Transverse colon (tissue), 4 donors: ENCODE results near the gene NRXN2. TPM values are rescaled to one million over a fixed set of nuclear protein-coding genes. Genes with fewer than 3 reads are reported as not detected.
A peak's percentile ranks its signal among the peaks of the same experiment; 100 is the strongest.

Experiments
- DNase-seq: peaks from one replicate; pipeline ENCODE4 v3.0.0-alpha.2; 2019
- H3K27ac ChIP-seq, 4 donors: fragments of 200-600 bp; sonication (generic); 2 replicates each; pipeline ENCODE4 v1.5.1; 2016 to 2018; ENCODE audit warnings: inconsistent platforms in 4 of 4
- H3K27me3 ChIP-seq: fragments of 200-600 bp; sonication (generic); 2 replicates; pipeline ENCODE4 v1.5.1; 2017; ENCODE audit warnings: inconsistent platforms
- H3K36me3 ChIP-seq, 4 donors: fragments of 200-600 bp; sonication (generic); 2 replicates each; pipeline ENCODE4 v1.5.1; 2017 to 2019; ENCODE audit warnings: inconsistent platforms in 4 of 4
- H3K4me1 ChIP-seq, 4 donors: fragments of 200-600 bp; sonication (generic); 2 replicates each; pipeline ENCODE4 v1.5.1; 2017 to 2020; ENCODE audit warnings: inconsistent platforms in 4 of 4
- H3K4me3 ChIP-seq, 4 donors: fragments of 200-600 bp; sonication (generic); 1 replicate in 1 of 4; 2 replicates in 3 of 4; pipeline versions ENCODE4 v1.5.1 to v1.6.1; 2017 to 2019; ENCODE audit warnings: inconsistent platforms in 4 of 4
- H3K9me3 ChIP-seq, 2 donors: fragments of 200-600 bp; sonication (generic); 2 replicates each; pipeline ENCODE4 v1.5.1; 2017 to 2019; ENCODE audit warnings: inconsistent platforms in 2 of 2
- EP300 ChIP-seq: sonication (generic); formaldehyde crosslinking; IDR thresholded peaks from one replicate; pipeline ENCODE4 v1.6.1; 2017; ENCODE audit warnings: antibody characterized with exemption, low read depth
- POLR2A ChIP-seq: fragments of 450-650 bp; IDR thresholded peaks from one replicate; pipeline ENCODE4 v1.6.1; 2016; ENCODE audit warnings: antibody characterized with exemption, mild to moderate bottlenecking, moderate library complexity
- POLR2AphosphoS5 ChIP-seq, 3 donors: sonication (generic); formaldehyde crosslinking; IDR thresholded peaks; one replicate each; pipeline ENCODE4 v1.6.1; 2016; ENCODE audit warnings: antibody characterized with exemption in 3 of 3
- WGBS, 2 donors: methylation state at CpG; one replicate each; pipeline ENCODE4 v1.1.5; 2018; ENCODE audit warnings: low coverage in 1 of 2; 5-methylcytosine and 5-hydroxymethylcytosine counted together
- in situ Hi-C, 4 donors: fragments of 200-750 bp; cut with MboI; loops; one replicate each; pipeline versions ENCODE4 v1.15.0 to v1.15.1; 2017; ENCODE audit warnings: low sequenced_read_pairs in 3 of 4, low pct_ligation_motif_present in 1 of 4, low pct_unique_long_range_greater_than_20kb in 1 of 4
- intact Hi-C: fragments of 100-400 bp; cut with DNase I; formaldehyde crosslinking; loops from one replicate; pipeline ENCODE4 v1.15.1; 2023; ENCODE audit warnings: low total_unique reads
- total RNA-seq, 4 donors: library from RNA; depleted of rRNA; stranded (reverse); fragments of >200 nt; gene quantifications; one replicate each; pipeline ENCODE4 v1.1.0, GENCODE V29; 2016
- TF ChIP-seq, protein P1 (sequence below), 5 experiments: fragments of 200-600 bp in 3 of 5; fragments of 450-650 bp in 2 of 5; sonication (generic) in 3 of 5; IDR thresholded peaks; 1 replicate in 2 of 5; 2 replicates in 3 of 5; pipeline ENCODE4 v1.5.1; 2016 to 2017; ENCODE audit warnings: antibody characterized with exemption in 5 of 5, inconsistent platforms in 3 of 5, mild to moderate bottlenecking in 2 of 5, moderate library complexity in 1 of 5

The NRXN2 gene
- total RNA-seq, 4 donors from 2014 or later, result 2.9 to 7.4 (median 6.8) TPM

DNA sequence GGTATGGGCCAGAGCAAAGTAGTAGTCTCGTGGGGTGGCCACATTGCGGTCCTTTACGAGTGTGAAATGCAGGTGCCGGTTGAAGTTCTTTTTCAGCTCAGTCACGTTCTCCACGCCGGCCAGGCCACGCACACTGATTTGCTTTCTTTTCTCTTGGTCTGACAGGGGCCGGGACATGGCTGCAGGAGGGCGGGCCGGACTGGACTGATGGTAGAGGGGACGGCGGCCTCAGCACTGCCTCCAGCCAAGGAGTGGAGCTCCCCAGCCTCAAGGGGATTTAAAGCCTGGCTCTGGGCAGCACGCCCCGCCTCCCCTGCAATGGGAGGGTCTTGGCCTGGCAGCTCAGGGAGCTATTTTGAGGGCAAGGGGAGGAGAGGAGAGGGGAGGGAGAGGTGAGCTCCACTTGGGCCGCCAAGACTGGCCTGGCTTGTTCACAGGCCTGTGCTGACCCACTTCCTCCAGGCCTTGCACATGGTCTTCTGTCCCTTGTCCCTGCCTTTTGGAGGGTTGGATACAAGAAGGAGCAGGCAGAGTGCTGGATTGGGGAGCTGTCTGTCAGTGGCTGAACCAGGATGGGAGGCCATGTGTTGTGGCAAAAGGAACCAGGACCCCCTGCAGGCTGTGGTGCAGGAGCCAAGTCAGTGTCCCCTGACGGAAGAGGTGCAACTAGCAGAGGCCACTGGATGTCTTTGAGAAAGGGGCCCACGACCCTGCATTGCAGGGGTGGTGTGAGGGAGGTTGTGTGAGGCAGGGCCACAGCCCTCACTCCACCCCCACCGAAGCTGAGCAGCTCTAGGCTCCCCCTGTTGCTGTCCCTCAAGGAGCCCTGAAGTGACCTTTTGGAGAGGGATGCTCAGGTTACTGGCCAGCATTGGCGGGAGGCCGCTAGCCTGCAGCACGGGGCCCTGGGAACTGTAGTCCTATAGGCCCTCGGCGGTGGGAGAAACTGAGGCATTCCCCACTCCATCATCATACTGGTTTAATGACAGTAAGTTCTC, 37.0 kb upstream of the NRXN2 start, which contains the start of gene PYGM:
TSS of gene PYGM (minus strand) at position 253 of the 998 bp plus-strand sequence. CDS start at position 177, 76 bp downstream.
- WGBS, 2 donors, result 70% methylated on average over 23 of the region's 24 CpGs; no CpG with 5 or more reads in 1 of the 2 donors
- Histone ChIP-seq H3K4me1 (peaks cover 15 to 55% (median 27%) of the 10 kb centered on the region in 4 donors), H3K9me3 (no peaks in the 10 kb centered on the region), H3K4me3 (peak within 1 kb of the TSS in 2 of 4 donors; percentile 10 to 12), H3K27me3 (no peaks in the 10 kb centered on the region), H3K36me3 (peaks cover 0 to 14% (median 6%) of the 10 kb centered on the region in 4 donors), H3K27ac (peak within 1 kb of the TSS; percentile 54 to 78 (median 73))
- in situ Hi-C loops (no loop called here), intact Hi-C loops (no loop called here)
- DNase-seq, result no peak
- peak in 2 of 3 donors; percentile 33 to 45 for TF ChIP-seq POLR2AphosphoS5 (IDR thresholded peaks at IDR 0.05)
- TF ChIP-seq, protein P1, sequence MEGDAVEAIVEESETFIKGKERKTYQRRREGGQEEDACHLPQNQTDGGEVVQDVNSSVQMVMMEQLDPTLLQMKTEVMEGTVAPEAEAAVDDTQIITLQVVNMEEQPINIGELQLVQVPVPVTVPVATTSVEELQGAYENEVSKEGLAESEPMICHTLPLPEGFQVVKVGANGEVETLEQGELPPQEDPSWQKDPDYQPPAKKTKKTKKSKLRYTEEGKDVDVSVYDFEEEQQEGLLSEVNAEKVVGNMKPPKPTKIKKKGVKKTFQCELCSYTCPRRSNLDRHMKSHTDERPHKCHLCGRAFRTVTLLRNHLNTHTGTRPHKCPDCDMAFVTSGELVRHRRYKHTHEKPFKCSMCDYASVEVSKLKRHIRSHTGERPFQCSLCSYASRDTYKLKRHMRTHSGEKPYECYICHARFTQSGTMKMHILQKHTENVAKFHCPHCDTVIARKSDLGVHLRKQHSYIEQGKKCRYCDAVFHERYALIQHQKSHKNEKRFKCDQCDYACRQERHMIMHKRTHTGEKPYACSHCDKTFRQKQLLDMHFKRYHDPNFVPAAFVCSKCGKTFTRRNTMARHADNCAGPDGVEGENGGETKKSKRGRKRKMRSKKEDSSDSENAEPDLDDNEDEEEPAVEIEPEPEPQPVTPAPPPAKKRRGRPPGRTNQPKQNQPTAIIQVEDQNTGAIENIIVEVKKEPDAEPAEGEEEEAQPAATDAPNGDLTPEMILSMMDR (IDR thresholded peaks at IDR 0.05), result no peak
- TF ChIP-seq POLR2A, result no peak
- no peak for TF ChIP-seq EP300

GRCh38 chr11:64759131-64759721, 36.2 kb upstream of the NRXN2 start:
- Histone ChIP-seq H3K9me3 (no peaks in the 10 kb centered on the region), H3K27me3 (no peaks in the 10 kb centered on the region), H3K4me1 (peaks cover 15 to 47% (median 23%) of the 10 kb centered on the region in 4 donors), H3K36me3 (peaks cover 0 to 7% (median 2%) of the 10 kb centered on the region in 4 donors), H3K4me3 (peak overlapping the region in 2 of 4 donors; percentile 10 to 12), H3K27ac (peak overlapping the region; percentile 54 to 78 (median 73))
- no peak for TF ChIP-seq POLR2AphosphoS5 (IDR thresholded peaks at IDR 0.05)
- in situ Hi-C loops, result no loop called here
- WGBS, 2 donors, result 78% methylated on average over 21 of the region's 21 CpGs; no CpG with 5 or more reads in 1 of the 2 donors
- no peak for DNase-seq
- intact Hi-C loops, result no loop called here

DNA sequence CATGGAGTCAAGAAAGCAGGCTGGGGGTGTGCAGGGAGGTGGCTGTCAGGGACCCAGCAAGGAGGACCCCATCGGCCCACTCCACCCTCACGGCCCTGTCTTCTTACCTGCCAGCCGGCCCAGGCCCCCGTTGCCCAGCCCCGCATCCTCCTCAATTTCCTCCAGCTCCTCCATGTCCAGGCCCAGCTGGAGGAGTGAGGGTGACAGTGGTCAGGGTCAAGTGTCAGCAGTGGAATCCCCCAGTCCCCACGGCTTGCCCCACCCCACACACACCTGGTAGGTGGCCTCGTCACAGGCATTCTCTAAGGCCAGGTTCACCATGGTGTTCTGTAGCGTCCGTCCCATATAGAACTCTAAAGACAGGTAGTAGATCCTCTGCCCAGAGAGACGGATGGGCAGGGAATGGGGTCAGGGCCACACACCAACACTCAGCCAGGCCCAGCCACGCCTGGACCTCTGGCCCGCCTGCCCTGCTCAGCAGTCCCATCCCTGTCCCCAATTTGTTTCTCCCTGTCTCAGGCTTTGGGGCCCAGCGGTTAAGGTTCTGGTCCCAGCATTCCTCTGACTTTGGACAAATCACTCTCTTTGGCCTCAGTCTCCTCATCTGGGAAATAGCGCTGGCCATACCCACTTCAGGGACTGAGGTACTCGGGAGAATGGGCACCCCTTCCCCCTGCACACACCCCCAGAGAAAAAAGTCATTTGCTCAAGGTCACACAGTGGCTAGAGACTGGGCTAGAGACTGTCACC, 35.5 kb upstream of the NRXN2 start:
- H3K27me3 ChIP-seq, result no peaks in the 10 kb centered on the region
- DNase-seq, result no peak
- in situ Hi-C loops (no loop called here), intact Hi-C loops (no loop called here)
- 83 to 100% methylated on average over 2 to 15 of the region's 15 CpGs for WGBS, 2 donors
- H3K9me3 ChIP-seq, result no peaks in the 10 kb centered on the region
- no peak for TF ChIP-seq POLR2A
- no peak for TF ChIP-seq POLR2AphosphoS5 (IDR thresholded peaks at IDR 0.05)
- TF ChIP-seq, protein P1 (IDR thresholded peaks at IDR 0.05), result no peak
- no peak for TF ChIP-seq EP300
- H3K4me3 ChIP-seq, result no peak overlapping the region
- peak overlapping the region in 3 of 4 donors; percentile 70 to 78 (median 76) for H3K27ac ChIP-seq
- H3K36me3 ChIP-seq, result no peaks in the 10 kb centered on the region
- peaks cover 12 to 40% (median 16%) of the 10 kb centered on the region in 4 donors for H3K4me1 ChIP-seq

DNA sequence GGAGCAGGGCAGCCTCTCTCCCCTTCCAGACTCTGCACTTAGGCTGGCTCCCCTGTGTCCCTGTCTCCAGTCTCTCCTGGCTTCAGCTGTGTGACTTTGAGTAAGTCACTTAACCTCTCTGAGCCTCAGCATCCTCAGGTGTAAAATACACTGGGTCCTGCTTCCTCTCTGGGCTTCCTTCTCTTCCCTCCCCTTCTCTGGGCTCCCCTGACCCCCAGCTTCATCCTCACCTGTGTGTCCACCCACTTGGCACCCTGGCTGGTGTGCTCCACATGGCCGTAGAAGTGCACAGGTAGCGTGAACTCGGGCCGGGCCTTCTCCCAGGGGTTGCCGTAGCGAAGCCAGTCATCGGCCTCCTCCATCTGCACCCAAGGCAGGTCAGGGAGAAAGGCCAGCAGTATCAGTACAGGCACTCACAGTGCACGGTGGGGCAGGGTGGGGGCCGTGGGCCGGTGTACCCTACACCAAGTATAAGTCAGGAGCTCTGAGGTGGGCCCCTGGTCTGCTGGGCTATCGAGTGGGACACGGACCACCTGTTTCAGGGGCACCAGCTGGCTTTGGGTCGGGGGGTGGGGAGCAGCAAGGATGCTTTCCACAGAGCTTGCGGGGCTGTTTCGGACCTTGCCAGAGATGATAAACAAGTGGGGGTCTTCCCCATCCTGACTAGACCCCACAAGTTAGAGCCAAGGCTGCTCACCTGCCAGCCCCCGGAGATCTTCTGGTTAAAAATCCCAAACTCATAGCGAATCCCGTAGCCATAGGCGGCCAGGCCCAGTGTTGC, 34.7 kb upstream of the NRXN2 start:
- H3K4me1 ChIP-seq, result peaks cover 5 to 32% (median 9%) of the 10 kb centered on the region in 4 donors
- no peaks in the 10 kb centered on the region for H3K36me3 ChIP-seq
- no peak for DNase-seq
- intact Hi-C loops, result no loop called here
- no peaks in the 10 kb centered on the region for H3K27me3 ChIP-seq
- no peak overlapping the region for H3K27ac ChIP-seq
- no peak overlapping the region for H3K4me3 ChIP-seq
- TF ChIP-seq, protein P1 (IDR thresholded peaks at IDR 0.05), result no peak
- TF ChIP-seq POLR2AphosphoS5 (IDR thresholded peaks at IDR 0.05) (no peak), EP300 (no peak), POLR2A (no peak)
- no peaks in the 10 kb centered on the region for H3K9me3 ChIP-seq
- 86 to 100% methylated on average over 3 to 19 of the region's 19 CpGs for WGBS, 2 donors
- in situ Hi-C loops, result no loop called here
